Measurements from ENCODE around the gene RPRM.
"Not testable (repeated sequence)": the region's sequence is repeated elsewhere in the genome, so short reads cannot be mapped to it uniquely, and the experiment has no call there.

The RPRM gene

GRCh38 chr2:153464395-153464794, 14.2 kb downstream of the RPRM start:
- DNase-seq (ENCODE audit: low read depth, low spot score), result no peak
- no peak overlapping the region for H3K4me3 ChIP-seq (ENCODE audit: low read length)

GRCh38 chr2:153462338-153462859, 16.2 kb downstream of the RPRM start:
- DNase-seq (ENCODE audit: low read depth, low spot score), result no peak
- H3K4me3 ChIP-seq (ENCODE audit: low read length), result no peak overlapping the region

- DNase-seq (ENCODE audit: low read depth, low spot score), result no peak
- H3K4me3 ChIP-seq (ENCODE audit: low read length), result no peak overlapping the region
Observed at GRCh38 chr2:153461453-153461852, 17.1 kb downstream of the RPRM start.

GRCh38 chr2:153455861-153456260, 22.7 kb downstream of the RPRM start:
- DNase-seq (ENCODE audit: low read depth, low spot score), result no peak
- H3K4me3 ChIP-seq (ENCODE audit: low read length), result no peak overlapping the region

- H3K4me3 ChIP-seq (ENCODE audit: low read length), result no peak overlapping the region
Observed at GRCh38 chr2:153455403-153455802, 23.2 kb downstream of the RPRM start.

GRCh38 chr2:153451611-153452010, 27.0 kb downstream of the RPRM start:
- DNase-seq (ENCODE audit: low read depth, low spot score), result no peak
- H3K4me3 ChIP-seq (ENCODE audit: low read length), result no peak overlapping the region

More at GRCh38 chr2:153455403-153455802, 23.2 kb downstream of the RPRM start:
- DNase-seq (ENCODE audit: low read depth, low spot score), result no peak

- no peak for DNase-seq (ENCODE audit: low read depth, low spot score)
- H3K4me3 ChIP-seq (ENCODE audit: low read length), result no peak overlapping the region
Observed at GRCh38 chr2:153443106-153443505, 35.5 kb downstream of the RPRM start.

GRCh38 chr2:153442616-153443015, 35.9 kb downstream of the RPRM start:
- H3K4me3 ChIP-seq (ENCODE audit: low read length); DNase-seq (ENCODE audit: low read depth, low spot score): not testable (repeated sequence)

- not testable (repeated sequence) for DNase-seq (ENCODE audit: low read depth, low spot score); H3K4me3 ChIP-seq (ENCODE audit: low read length)
Observed at GRCh38 chr2:153440090-153440489, 38.5 kb downstream of the RPRM start.

GRCh38 chr2:153433403-153433802, 45.2 kb downstream of the RPRM start:
- no peak overlapping the region for H3K4me3 ChIP-seq (ENCODE audit: low read length)
- DNase-seq (ENCODE audit: low read depth, low spot score), result no peak

GRCh38 chr2:153432381-153432780, 46.2 kb downstream of the RPRM start:
- DNase-seq (ENCODE audit: low read depth, low spot score), result no peak
- no peak overlapping the region for H3K4me3 ChIP-seq (ENCODE audit: low read length)

GRCh38 chr2:153431114-153431513, 47.4 kb downstream of the RPRM start:
- H3K4me3 ChIP-seq (ENCODE audit: low read length), result no peak overlapping the region
- DNase-seq (ENCODE audit: low read depth, low spot score), result no peak

Data from Jurkat, Clone E6-1 (cell line).